BE2C (cell line): Measurements from ENCODE around the gene NMRAL1.

ENCODE experiments used
- DNase-seq: peaks from one replicate; pipeline ENCODE4 v3.0.0-alpha.2; 2020
- H3K27me3 ChIP-seq: fragments of 250-450 bp; sonication (Bioruptor Pico); 2 replicates; pipeline ENCODE4 v1.5.1; 2020; ENCODE audit warnings: mild to moderate bottlenecking
- H3K36me3 ChIP-seq: fragments of 250-450 bp; sonication (Bioruptor Pico); 2 replicates; pipeline ENCODE4 v1.5.1; 2020; ENCODE audit warnings: mild to moderate bottlenecking
- H3K4me1 ChIP-seq: fragments of 250-450 bp; sonication (Bioruptor Pico); 2 replicates; pipeline ENCODE4 v1.5.1; 2020
- H3K4me3 ChIP-seq: 2 replicates; pipeline ENCODE4 v1.5.1; 2011; ENCODE audit warnings: low read depth, low read length
- H3K9me3 ChIP-seq: fragments of 250-450 bp; sonication (Bioruptor Pico); 2 replicates; pipeline ENCODE4 v1.5.1; 2020
- CTCF ChIP-seq: IDR thresholded peaks from 2 replicates; pipeline ENCODE4 v1.5.1; 2012; ENCODE audit warnings: mild to moderate bottlenecking, low read depth, low read length

NMRAL1 gene

GRCh38 chr16:4488499-4488967 is 14.1 kb upstream of the NMRAL1 start:
- no peak for TF ChIP-seq CTCF
- Histone ChIP-seq H3K4me3 (no peak overlapping the region), H3K36me3 (peaks cover 10% of the 10 kb centered on the region)

GRCh38 chr16:4487955-4488498 is 13.6 kb upstream of the NMRAL1 start:
- Histone ChIP-seq H3K4me1 (no peaks in the 10 kb centered on the region), H3K9me3 (no peaks in the 10 kb centered on the region), H3K27me3 (no peaks in the 10 kb centered on the region), H3K36me3 (peaks cover 12% of the 10 kb centered on the region), H3K4me3 (no peak overlapping the region)
- TF ChIP-seq CTCF = no peak
- DNase-seq = no peak

More at GRCh38 chr16:4488499-4488967, 14.1 kb upstream of the NMRAL1 start:
- no peaks in the 10 kb centered on the region for H3K9me3 ChIP-seq
- no peaks in the 10 kb centered on the region for H3K27me3 ChIP-seq
- no peaks in the 10 kb centered on the region for H3K4me1 ChIP-seq
- no peak for DNase-seq

GRCh38 chr16:4486126-4486893 is 11.9 kb upstream of the NMRAL1 start:
- Histone ChIP-seq H3K36me3 (peaks cover 12% of the 10 kb centered on the region), H3K27me3 (no peaks in the 10 kb centered on the region), H3K4me3 (no peak overlapping the region), H3K9me3 (no peaks in the 10 kb centered on the region), H3K4me1 (no peaks in the 10 kb centered on the region)
- DNase-seq = no peak
- no peak for TF ChIP-seq CTCF

GRCh38 chr16:4481963-4482362 is 7.5 kb upstream of the NMRAL1 start:
- Histone ChIP-seq H3K4me3 (no peak overlapping the region), H3K4me1 (no peaks in the 10 kb centered on the region), H3K27me3 (no peaks in the 10 kb centered on the region), H3K36me3 (peaks cover 12% of the 10 kb centered on the region), H3K9me3 (no peaks in the 10 kb centered on the region)
- no peak for TF ChIP-seq CTCF
- DNase-seq = no peak

- Histone ChIP-seq H3K4me1 (no peaks in the 10 kb centered on the region), H3K4me3 (no peak overlapping the region), H3K27me3 (no peaks in the 10 kb centered on the region), H3K9me3 (no peaks in the 10 kb centered on the region), H3K36me3 (peaks cover 12% of the 10 kb centered on the region)
- TF ChIP-seq CTCF = no peak
- no peak for DNase-seq
Measured at GRCh38 chr16:4481526-4481925, 7.1 kb upstream of the NMRAL1 start.

- DNase-seq = no peak
- no peaks in the 10 kb centered on the region for H3K36me3 ChIP-seq
- no peaks in the 10 kb centered on the region for H3K9me3 ChIP-seq
- peak; percentile 38; the same call in 1 of the 2 replicates for TF ChIP-seq CTCF
- no peaks in the 10 kb centered on the region for H3K4me1 ChIP-seq
- H3K27me3 ChIP-seq = no peaks in the 10 kb centered on the region
- no peak overlapping the region for H3K4me3 ChIP-seq
Measured at GRCh38 chr16:4477966-4478365, 3.5 kb upstream of the NMRAL1 start.
